ENCODE data around the gene ERH. TPM values are rescaled to one million over a fixed set of nuclear protein-coding genes. Genes with fewer than 3 reads are reported as not detected.

Gene ERH
- total RNA-seq, 4 donors from 2014 or later: 40.6 to 54.3 (median 41.5) TPM

GRCh38 chr14:69375722-69376121 is 22.4 kb downstream of the ERH start:
- peaks cover 45% of the 10 kb centered on the region for H3K36me3 ChIP-seq
- 97% methylated on average over 5 of the region's 5 CpGs for WGBS
- H3K4me3 ChIP-seq: no peak overlapping the region
- H3K9me3 ChIP-seq: no peaks in the 10 kb centered on the region
- DNase-seq (ENCODE audit: low spot score in 2 of 2): no peak
- H3K4me1 ChIP-seq: no peaks in the 10 kb centered on the region
- TF ChIP-seq CTCF (IDR thresholded peaks at IDR 0.05): no peak
- TF ChIP-seq POLR2A (IDR thresholded peaks at IDR 0.05): no peak
- no peak for TF ChIP-seq POLR2AphosphoS5 (IDR thresholded peaks at IDR 0.05)
- no peak for TF ChIP-seq EP300 (IDR thresholded peaks at IDR 0.05)
- no peaks in the 10 kb centered on the region for H3K27me3 ChIP-seq
- H3K27ac ChIP-seq: no peak overlapping the region

- DNase-seq (ENCODE audit: low spot score in 2 of 2): no peak
- TF ChIP-seq CTCF (IDR thresholded peaks at IDR 0.05) (no peak), POLR2A (IDR thresholded peaks at IDR 0.05) (no peak), POLR2AphosphoS5 (IDR thresholded peaks at IDR 0.05) (no peak), EP300 (IDR thresholded peaks at IDR 0.05) (no peak)
- no peaks in the 10 kb centered on the region for H3K9me3 ChIP-seq
- peaks cover 40% of the 10 kb centered on the region for H3K36me3 ChIP-seq
- no peak overlapping the region for H3K4me3 ChIP-seq
- H3K27me3 ChIP-seq: no peaks in the 10 kb centered on the region
- no peak overlapping the region for H3K27ac ChIP-seq
- WGBS: 98% methylated on average over 3 of the region's 3 CpGs
- no peaks in the 10 kb centered on the region for H3K4me1 ChIP-seq
Measured at GRCh38 chr14:69375182-69375581, 22.9 kb downstream of the ERH start.

- TF ChIP-seq EP300 (IDR thresholded peaks at IDR 0.05): no peak
- TF ChIP-seq POLR2A (IDR thresholded peaks at IDR 0.05): no peak
- no peak for TF ChIP-seq CTCF (IDR thresholded peaks at IDR 0.05)
- TF ChIP-seq POLR2AphosphoS5 (IDR thresholded peaks at IDR 0.05): no peak
- peaks cover 37% of the 10 kb centered on the region for H3K36me3 ChIP-seq
- H3K27me3 ChIP-seq: no peaks in the 10 kb centered on the region
Measured at GRCh38 chr14:69374235-69374634, 23.9 kb downstream of the ERH start.

GRCh38 chr14:69373104-69373503 is 25.0 kb downstream of the ERH start:
- TF ChIP-seq CTCF (IDR thresholded peaks at IDR 0.05) (no peak), POLR2AphosphoS5 (IDR thresholded peaks at IDR 0.05) (no peak), EP300 (IDR thresholded peaks at IDR 0.05) (no peak), POLR2A (IDR thresholded peaks at IDR 0.05) (no peak)

More at GRCh38 chr14:69374235-69374634, 23.9 kb downstream of the ERH start:
- DNase-seq (ENCODE audit: low spot score in 2 of 2): no peak
- H3K4me3 ChIP-seq: no peak overlapping the region
- H3K4me1 ChIP-seq: no peaks in the 10 kb centered on the region
- no peaks in the 10 kb centered on the region for H3K9me3 ChIP-seq
- H3K27ac ChIP-seq: no peak overlapping the region

GRCh38 chr14:69372146-69372545 is 26.0 kb downstream of the ERH start:
- peaks cover 29% of the 10 kb centered on the region for H3K36me3 ChIP-seq
- no peak overlapping the region for H3K4me3 ChIP-seq
- no peak overlapping the region for H3K27ac ChIP-seq
- no peaks in the 10 kb centered on the region for H3K4me1 ChIP-seq
- no peak for DNase-seq (ENCODE audit: low spot score in 2 of 2)
- H3K27me3 ChIP-seq: no peaks in the 10 kb centered on the region
- 90% methylated on average over 3 of the region's 3 CpGs for WGBS
- TF ChIP-seq POLR2A (IDR thresholded peaks at IDR 0.05): no peak
- TF ChIP-seq EP300 (IDR thresholded peaks at IDR 0.05): no peak
- TF ChIP-seq CTCF (IDR thresholded peaks at IDR 0.05): no peak
- no peak for TF ChIP-seq POLR2AphosphoS5 (IDR thresholded peaks at IDR 0.05)
- H3K9me3 ChIP-seq: no peaks in the 10 kb centered on the region

More at GRCh38 chr14:69373104-69373503, 25.0 kb downstream of the ERH start:
- Histone ChIP-seq H3K4me3 (no peak overlapping the region), H3K4me1 (no peaks in the 10 kb centered on the region), H3K36me3 (peaks cover 32% of the 10 kb centered on the region), H3K27me3 (no peaks in the 10 kb centered on the region), H3K9me3 (no peaks in the 10 kb centered on the region), H3K27ac (no peak overlapping the region)
- 81% methylated on average over 1 of the region's 1 CpG for WGBS
- no peak for DNase-seq (ENCODE audit: low spot score in 2 of 2)
